SJSA1 (cell line): ENCODE results near the gene KLK8. TPM values are rescaled to one million over a fixed set of nuclear protein-coding genes. Genes with fewer than 3 reads are reported as not detected.

Experiments
- DNase-seq, 2 experiments: peaks; one replicate each; pipeline ENCODE4 v3.0.0-alpha.2; 2015 to 2020; ENCODE audit warnings: low spot score in 2 of 2, low read depth in 1 of 2
- H3K27ac ChIP-seq: fragments of 250-450 bp; sonication (Bioruptor Pico); 2 replicates; pipeline ENCODE4 v1.5.1; 2020; ENCODE audit warnings: mild to moderate bottlenecking, moderate library complexity
- H3K27me3 ChIP-seq: fragments of 250-450 bp; sonication (Bioruptor Pico); replicated peaks from 2 replicates; pipeline ENCODE4 v1.5.1; 2020; ENCODE audit warnings: mild to moderate bottlenecking, moderate library complexity
- H3K36me3 ChIP-seq: fragments of 250-450 bp; sonication (Bioruptor Pico); 2 replicates; pipeline ENCODE4 v1.5.1; 2020; ENCODE audit warnings: mild to moderate bottlenecking
- H3K4me1 ChIP-seq: fragments of 250-450 bp; sonication (Bioruptor Pico); replicated peaks from 2 replicates; pipeline ENCODE4 v1.6.1; 2021; ENCODE audit warnings: mild to moderate bottlenecking
- H3K4me3 ChIP-seq: fragments of 250-450 bp; sonication (Bioruptor Pico); 2 replicates; pipeline ENCODE4 v1.5.1; 2020; ENCODE audit warnings: mild to moderate bottlenecking
- H3K9me3 ChIP-seq: fragments of 250-450 bp; sonication (Bioruptor Pico); replicated peaks from 2 replicates; pipeline ENCODE4 v1.5.1; 2020; ENCODE audit warnings: mild to moderate bottlenecking
- total RNA-seq: library from RNA; depleted of rRNA; stranded (reverse); fragments of >200 nt; shearing (Covaris generic); gene quantifications from 2 replicates; pipeline ENCODE4 v1.2.3, GENCODE V29; 2014

Gene KLK8
- total RNA-seq, 1 experiment from 2014 or later, result not detected

GRCh38 chr19:51010066-51010795 lies 8.8 kb upstream of the KLK8 start:
- DNase-seq, result no peak
- no peaks in the 10 kb centered on the region for H3K36me3 ChIP-seq
- H3K27ac ChIP-seq, result no peak overlapping the region
- no peaks in the 10 kb centered on the region for H3K9me3 ChIP-seq
- H3K4me1 ChIP-seq, result no peaks in the 10 kb centered on the region
- H3K4me3 ChIP-seq, result no peak overlapping the region
- H3K27me3 ChIP-seq, result peaks cover 9% of the 10 kb centered on the region; the same call in 1 of the 2 replicates

DNA sequence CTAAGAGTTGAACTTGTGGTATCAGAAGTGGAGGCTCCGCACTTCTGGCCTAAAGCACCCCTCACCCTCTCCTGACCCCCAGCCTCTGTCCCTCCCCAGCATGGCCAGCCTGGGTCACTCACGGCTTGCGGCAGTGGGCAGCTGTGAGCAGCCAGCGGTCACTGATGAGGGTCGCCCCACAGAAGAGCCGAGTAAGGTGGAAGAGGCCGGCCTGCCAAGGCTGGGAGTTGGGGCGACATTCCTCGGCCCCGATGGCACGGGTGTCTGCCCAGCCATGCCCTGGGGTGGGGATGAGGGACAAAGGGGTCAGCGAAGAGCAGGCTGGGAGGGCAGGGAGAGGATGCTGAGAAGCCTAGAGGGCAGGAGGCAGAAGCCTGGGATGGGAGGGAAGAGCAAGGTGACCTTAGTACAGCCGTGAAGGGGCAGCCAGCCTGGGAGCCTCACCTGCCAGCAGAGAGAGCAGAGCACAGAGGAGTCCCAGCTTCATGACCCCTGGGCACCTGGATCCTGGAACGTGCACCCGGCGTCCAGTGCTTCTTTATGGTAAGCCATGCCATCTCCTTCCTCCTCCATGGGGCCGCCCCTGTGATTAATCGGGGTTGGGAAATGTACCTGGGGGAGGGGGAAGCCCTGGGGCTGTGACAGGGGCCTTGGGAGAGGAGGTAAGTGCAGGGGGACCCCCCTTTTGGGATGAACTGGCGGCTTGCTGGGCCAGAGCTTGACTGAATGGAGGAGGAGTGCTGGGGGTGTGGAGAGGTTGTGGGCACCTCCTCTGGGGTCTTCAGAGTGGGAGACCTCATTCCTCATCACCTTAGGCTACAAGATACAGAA lies 7.9 kb upstream of the KLK8 start:
- no peaks in the 10 kb centered on the region for H3K4me1 ChIP-seq
- no peak for DNase-seq

DNA sequence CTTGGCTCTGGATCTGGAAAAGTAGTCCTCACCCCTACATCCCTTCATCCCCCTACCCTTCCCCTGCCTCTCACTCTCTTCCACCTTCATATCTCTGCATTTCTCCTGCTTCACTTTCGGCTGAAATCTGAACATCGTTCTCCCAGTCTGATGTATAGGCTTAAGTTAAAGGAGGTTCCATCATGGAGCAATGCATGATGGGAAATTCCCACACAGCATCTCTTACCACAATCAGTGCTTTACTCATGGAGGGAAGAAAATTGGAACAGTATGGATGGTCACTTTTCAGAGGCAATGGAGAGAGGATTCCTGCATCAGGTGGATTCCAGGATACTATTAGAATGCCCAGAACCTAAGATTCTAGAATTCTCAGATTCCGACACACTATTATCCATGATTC lies 6.1 kb upstream of the KLK8 start:
- Histone ChIP-seq H3K27ac (no peak overlapping the region), H3K4me3 (no peak overlapping the region), H3K4me1 (no peaks in the 10 kb centered on the region), H3K27me3 (peaks cover 9% of the 10 kb centered on the region; the same call in 1 of the 2 replicates), H3K9me3 (no peaks in the 10 kb centered on the region), H3K36me3 (no peaks in the 10 kb centered on the region)
- DNase-seq, result no peak

More for the DNA sequence above, 7.9 kb upstream of the KLK8 start:
- Histone ChIP-seq H3K36me3 (no peaks in the 10 kb centered on the region), H3K9me3 (no peaks in the 10 kb centered on the region), H3K4me3 (no peak overlapping the region), H3K27ac (no peak overlapping the region), H3K27me3 (peaks cover 9% of the 10 kb centered on the region; the same call in 1 of the 2 replicates)

DNA sequence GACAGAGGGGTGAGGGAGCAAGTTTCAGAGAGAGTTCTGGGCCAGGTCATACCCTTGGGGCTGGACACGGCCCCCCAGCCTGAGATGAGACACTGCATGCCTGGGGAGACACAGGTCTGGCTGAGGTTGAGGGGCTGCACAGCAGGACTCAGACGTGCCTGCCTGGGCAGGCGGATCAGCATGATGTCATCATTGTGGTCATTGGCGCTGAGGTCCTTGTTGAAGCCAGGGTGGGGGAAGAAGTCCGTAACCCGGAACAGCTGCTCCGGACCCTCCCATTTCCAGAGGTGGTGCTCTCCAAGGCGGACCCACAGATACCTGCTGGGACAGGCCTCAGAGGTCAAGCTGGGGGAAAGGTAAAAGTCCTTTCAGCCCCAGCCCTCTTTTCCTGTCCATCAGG lies 5.0 kb upstream of the KLK8 start:
- H3K27ac ChIP-seq, result no peak overlapping the region
- H3K36me3 ChIP-seq, result no peaks in the 10 kb centered on the region
- no peaks in the 10 kb centered on the region for H3K9me3 ChIP-seq
- no peaks in the 10 kb centered on the region for H3K4me1 ChIP-seq
- peaks cover 9% of the 10 kb centered on the region; the same call in 1 of the 2 replicates for H3K27me3 ChIP-seq
- no peak overlapping the region for H3K4me3 ChIP-seq
- no peak for DNase-seq

- H3K4me3 ChIP-seq, result no peak overlapping the region
- no peaks in the 10 kb centered on the region for H3K9me3 ChIP-seq
- DNase-seq, result no peak
- H3K27me3 ChIP-seq, result peaks cover 9% of the 10 kb centered on the region; the same call in 1 of the 2 replicates
- no peaks in the 10 kb centered on the region for H3K36me3 ChIP-seq
- no peak overlapping the region for H3K27ac ChIP-seq
- H3K4me1 ChIP-seq, result no peaks in the 10 kb centered on the region
Measured at GRCh38 chr19:51005248-51005647, 3.8 kb upstream of the KLK8 start.

- no peaks in the 10 kb centered on the region for H3K36me3 ChIP-seq
- H3K4me3 ChIP-seq, result no peak overlapping the region
- H3K4me1 ChIP-seq, result no peaks in the 10 kb centered on the region
- H3K27me3 ChIP-seq, result peaks cover 1% of the 10 kb centered on the region; the same call in 1 of the 2 replicates
- no peak overlapping the region for H3K27ac ChIP-seq
- H3K9me3 ChIP-seq, result no peaks in the 10 kb centered on the region
- DNase-seq, result no peak
Measured at GRCh38 chr19:51003316-51003715, 1.9 kb upstream of the KLK8 start.

DNA sequence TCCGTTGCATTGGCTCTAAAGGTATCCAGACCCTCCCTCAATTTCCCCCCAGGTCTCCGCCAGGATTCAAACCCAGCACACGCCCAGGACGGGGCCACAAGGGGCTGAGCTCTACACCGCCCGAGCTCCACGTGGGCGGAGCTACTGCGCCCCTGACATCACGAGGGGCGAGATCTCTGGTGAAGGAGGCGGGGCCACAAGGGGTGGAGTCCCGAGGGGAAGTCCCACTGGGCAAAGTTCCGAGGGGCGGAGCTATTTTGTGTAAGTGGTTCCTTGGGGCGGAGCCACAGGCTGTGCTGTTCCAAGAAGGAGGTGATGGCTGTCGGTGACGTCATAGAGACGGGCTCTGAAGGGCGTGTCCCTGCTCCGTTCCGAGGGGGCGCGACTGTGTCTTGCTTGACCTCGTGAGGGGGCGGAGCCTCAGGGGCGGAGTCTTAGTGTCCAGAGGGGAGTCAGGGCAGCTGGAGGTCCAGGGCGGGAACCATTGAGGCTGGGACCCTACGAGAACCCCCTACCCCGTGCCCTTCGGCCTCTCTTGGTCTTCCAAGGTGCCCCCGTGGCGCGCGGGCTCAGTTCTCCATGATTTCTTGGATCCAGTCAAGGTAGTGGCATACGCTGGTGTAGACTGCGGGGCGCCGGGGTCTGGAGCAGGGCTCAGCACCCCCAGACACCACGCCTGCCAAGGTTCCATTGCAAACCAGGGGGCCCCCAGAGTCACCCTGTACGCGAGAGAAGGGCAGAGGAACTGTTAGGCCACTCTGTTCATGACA lies 1.3 kb upstream of the KLK8 start:
- H3K27ac ChIP-seq, result no peak overlapping the region
- DNase-seq, result no peak
- H3K36me3 ChIP-seq, result no peaks in the 10 kb centered on the region
- H3K9me3 ChIP-seq, result no peaks in the 10 kb centered on the region
- H3K4me1 ChIP-seq, result no peaks in the 10 kb centered on the region
- H3K27me3 ChIP-seq, result 0 out of 2 replicates have a peak, but pooled peaks cover 4% of the 10 kb centered on the region
- no peak overlapping the region for H3K4me3 ChIP-seq

DNA sequence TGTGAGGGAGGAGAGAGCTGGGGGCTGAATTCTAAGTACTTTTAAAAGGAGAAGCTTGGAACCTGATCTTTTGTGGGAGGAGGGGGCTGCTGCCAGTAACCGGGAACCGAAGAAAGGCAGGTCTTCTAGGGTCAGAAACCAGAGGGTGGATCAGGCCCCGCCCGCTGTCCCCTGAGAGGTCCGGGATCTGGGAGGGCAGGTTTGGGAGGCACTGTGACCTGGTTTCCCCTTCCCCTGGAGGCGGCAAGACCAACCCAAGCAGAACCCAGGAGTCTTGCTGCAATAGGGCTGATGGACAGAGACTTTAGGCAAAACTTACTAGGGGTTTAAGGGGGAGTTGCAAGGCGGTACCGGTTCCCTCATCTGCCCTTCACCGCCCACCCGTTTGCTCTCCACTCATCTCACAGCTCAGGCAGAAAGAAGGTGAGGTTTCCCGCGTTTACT lies 707 bp upstream of the KLK8 start:
- no peak overlapping the region for H3K27ac ChIP-seq
- no peaks in the 10 kb centered on the region for H3K36me3 ChIP-seq
- H3K27me3 ChIP-seq, result 0 out of 2 replicates have a peak, but pooled peaks cover 4% of the 10 kb centered on the region
- H3K4me3 ChIP-seq, result no peak overlapping the region
- no peak for DNase-seq
- H3K4me1 ChIP-seq, result no peaks in the 10 kb centered on the region
- no peaks in the 10 kb centered on the region for H3K9me3 ChIP-seq

- Histone ChIP-seq H3K27ac (no peak overlapping the region), H3K4me3 (no peak overlapping the region), H3K9me3 (no peaks in the 10 kb centered on the region), H3K4me1 (no peaks in the 10 kb centered on the region), H3K27me3 (0 out of 2 replicates have a peak, but pooled peaks cover 4% of the 10 kb centered on the region), H3K36me3 (no peaks in the 10 kb centered on the region)
- no peak for DNase-seq
Measured at GRCh38 chr19:51000981-51001380, 423 bp downstream of the KLK8 start.

- H3K27me3 ChIP-seq, result 0 out of 2 replicates have a peak, but pooled peaks cover 4% of the 10 kb centered on the region
- H3K4me1 ChIP-seq, result no peaks in the 10 kb centered on the region
- no peaks in the 10 kb centered on the region for H3K9me3 ChIP-seq
- no peak for DNase-seq
- H3K27ac ChIP-seq, result no peak overlapping the region
- H3K36me3 ChIP-seq, result no peaks in the 10 kb centered on the region
- H3K4me3 ChIP-seq, result no peak overlapping the region
Measured at GRCh38 chr19:51000426-51000825, 978 bp downstream of the KLK8 start.

DNA sequence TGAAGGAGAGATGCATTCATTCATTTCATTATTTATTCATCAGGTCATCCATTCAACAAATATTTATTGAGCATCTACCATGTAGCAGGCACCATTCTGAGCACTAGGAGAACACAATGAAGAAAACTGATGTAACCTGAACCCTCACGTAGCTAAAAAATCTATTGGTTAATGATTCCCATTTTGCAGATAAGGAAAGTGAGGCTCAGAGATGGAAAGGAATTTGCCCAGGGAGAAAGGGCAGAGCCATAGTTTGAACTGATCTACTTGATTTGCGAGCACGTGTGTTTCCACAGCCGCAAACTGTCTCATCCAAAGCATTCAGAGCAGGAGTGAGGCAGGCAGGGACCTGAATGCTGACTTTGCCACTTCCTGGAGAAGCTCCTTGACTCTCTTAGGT lies 2.7 kb downstream of the KLK8 start:
- 0 out of 2 replicates have a peak, but pooled peaks cover 4% of the 10 kb centered on the region for H3K27me3 ChIP-seq
- H3K4me1 ChIP-seq, result no peaks in the 10 kb centered on the region
- no peaks in the 10 kb centered on the region for H3K9me3 ChIP-seq
- H3K4me3 ChIP-seq, result no peak overlapping the region
- H3K36me3 ChIP-seq, result no peaks in the 10 kb centered on the region
- DNase-seq, result no peak
- H3K27ac ChIP-seq, result no peak overlapping the region

DNA sequence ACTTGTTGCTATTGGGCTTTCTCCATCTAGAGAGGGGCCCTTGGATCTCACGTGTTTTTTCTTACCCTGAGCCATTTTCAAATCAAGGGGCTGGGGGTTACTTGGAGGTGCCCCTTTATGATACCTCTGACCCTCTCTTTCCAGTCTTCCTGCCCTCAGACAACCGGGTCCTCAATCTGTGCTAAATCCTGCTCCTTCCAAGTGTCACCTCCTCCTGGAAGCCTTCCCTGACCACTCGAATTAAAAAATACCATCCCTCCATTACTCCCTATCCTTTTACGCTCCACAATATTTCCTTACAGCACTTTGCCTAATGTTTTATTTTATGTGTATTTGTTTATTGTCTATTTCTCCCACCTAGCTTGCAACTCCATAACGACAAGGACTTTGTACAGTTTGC lies 3.3 kb downstream of the KLK8 start:
- Histone ChIP-seq H3K27ac (no peak overlapping the region), H3K4me3 (no peak overlapping the region), H3K4me1 (no peaks in the 10 kb centered on the region), H3K9me3 (no peaks in the 10 kb centered on the region), H3K27me3 (0 out of 2 replicates have a peak, but pooled peaks cover 4% of the 10 kb centered on the region), H3K36me3 (no peaks in the 10 kb centered on the region)
- no peak for DNase-seq

- H3K9me3 ChIP-seq, result no peaks in the 10 kb centered on the region
- no peak for DNase-seq
- 0 out of 2 replicates have a peak, but pooled peaks cover 4% of the 10 kb centered on the region for H3K27me3 ChIP-seq
- no peaks in the 10 kb centered on the region for H3K4me1 ChIP-seq
- H3K27ac ChIP-seq, result no peak overlapping the region
- no peaks in the 10 kb centered on the region for H3K36me3 ChIP-seq
- no peak overlapping the region for H3K4me3 ChIP-seq
Measured at GRCh38 chr19:50994129-50994528, 7.3 kb downstream of the KLK8 start.
